ENCODE data around the gene NEK6. TPM values are rescaled to one million over a fixed set of nuclear protein-coding genes. Genes with fewer than 3 reads are reported as not detected.

Gene NEK6
- total RNA-seq, 1 experiment from 2014 or later: 22.1 TPM

GRCh38 chr9:124342402-124342775 lies 84.6 kb downstream of the NEK6 start:
- no peak for DNase-seq (ENCODE audit: low spot score)

- DNase-seq (ENCODE audit: low spot score): no peak
Observed at GRCh38 chr9:124342776-124343485, 85.2 kb downstream of the NEK6 start.

GRCh38 chr9:124343533-124344290 lies 86.0 kb downstream of the NEK6 start:
- no peak for DNase-seq (ENCODE audit: low spot score)

GRCh38 chr9:124344291-124345050 lies 86.7 kb downstream of the NEK6 start:
- no peak for DNase-seq (ENCODE audit: low spot score)

GRCh38 chr9:124345063-124345462 lies 87.3 kb downstream of the NEK6 start:
- DNase-seq (ENCODE audit: low spot score): no peak

- DNase-seq (ENCODE audit: low spot score): no peak
Observed at GRCh38 chr9:124345751-124346281, 88.1 kb downstream of the NEK6 start.

GRCh38 chr9:124346347-124347163 lies 88.8 kb downstream of the NEK6 start:
- no peak for DNase-seq (ENCODE audit: low spot score)

GRCh38 chr9:124347206-124347967 lies 89.6 kb downstream of the NEK6 start:
- DNase-seq (ENCODE audit: low spot score): no peak

GRCh38 chr9:124347968-124348358 lies 90.2 kb downstream of the NEK6 start:
- no peak for DNase-seq (ENCODE audit: low spot score)

GRCh38 chr9:124348363-124348762 lies 90.6 kb downstream of the NEK6 start:
- DNase-seq (ENCODE audit: low spot score): no peak

- no peak for DNase-seq (ENCODE audit: low spot score)
Observed at GRCh38 chr9:124348831-124349230, 91.1 kb downstream of the NEK6 start.

- no peak for DNase-seq (ENCODE audit: low spot score)
Observed at GRCh38 chr9:124349267-124349666, 91.5 kb downstream of the NEK6 start.

GRCh38 chr9:124349675-124350493 lies 92.1 kb downstream of the NEK6 start:
- no peak for DNase-seq (ENCODE audit: low spot score)

GRCh38 chr9:124350494-124351263 lies 92.9 kb downstream of the NEK6 start:
- no peak for DNase-seq (ENCODE audit: low spot score)

GRCh38 chr9:124351672-124352468 lies 94.1 kb downstream of the NEK6 start:
- no peak for DNase-seq (ENCODE audit: low spot score)

GRCh38 chr9:124352616-124353015 lies 94.9 kb downstream of the NEK6 start:
- DNase-seq (ENCODE audit: low spot score): no peak

GRCh38 chr9:124353166-124353768 lies 95.5 kb downstream of the NEK6 start:
- DNase-seq (ENCODE audit: low spot score): no peak

All from HT-29 (cell line).